ENCODE results near the gene TMEM52.

GRCh38 chr1:1939296-1940122, 20.4 kb upstream of the TMEM52 start:
- TF ChIP-seq CTCF (IDR thresholded peaks at IDR 0.05) (no peak), POLR2A (IDR thresholded peaks at IDR 0.05) (no peak)
